Nephron (organoid): ENCODE results near the gene MACC1.
A peak's percentile ranks its signal among the peaks of the same experiment; 100 is the strongest.

Experiments
- H3K27ac Mint-ChIP-seq, 3 experiments: 2 replicates each; pipeline ENCODE4 v1.8.0; 2020; ENCODE audit warnings: mixed read lengths in 3 of 3, mild to moderate bottlenecking in 2 of 3, moderate library complexity in 1 of 3
- H3K27me3 Mint-ChIP-seq: 2 replicates; pipeline ENCODE4 v1.8.0; 2021; ENCODE audit warnings: low read depth, mild to moderate bottlenecking, moderate library complexity, mixed read lengths
- H3K36me3 Mint-ChIP-seq: 2 replicates; pipeline ENCODE4 v1.8.0; 2020; ENCODE audit warnings: low read depth, mixed read lengths
- H3K4me1 Mint-ChIP-seq: 2 replicates; pipeline ENCODE4 v1.8.0; 2020; ENCODE audit warnings: mixed read lengths
- H3K4me3 Mint-ChIP-seq, 3 experiments: 2 replicates each; pipeline ENCODE4 v1.8.0; 2020; ENCODE audit warnings: mild to moderate bottlenecking in 3 of 3, mixed read lengths in 3 of 3, moderate library complexity in 2 of 3
- H3K9me3 Mint-ChIP-seq: 2 replicates; pipeline ENCODE4 v1.8.0; 2020; ENCODE audit warnings: mixed read lengths
- CTCF ChIP-seq, 3 experiments: fragments of 200-600 bp; sonication (generic); IDR thresholded peaks; one replicate each; pipeline ENCODE4 v1.5.0; 2021; ENCODE audit warnings: antibody characterized with exemption in 3 of 3; ENCODE audit not compliant: unreplicated experiment in 3 of 3

The MACC1 gene

DNA sequence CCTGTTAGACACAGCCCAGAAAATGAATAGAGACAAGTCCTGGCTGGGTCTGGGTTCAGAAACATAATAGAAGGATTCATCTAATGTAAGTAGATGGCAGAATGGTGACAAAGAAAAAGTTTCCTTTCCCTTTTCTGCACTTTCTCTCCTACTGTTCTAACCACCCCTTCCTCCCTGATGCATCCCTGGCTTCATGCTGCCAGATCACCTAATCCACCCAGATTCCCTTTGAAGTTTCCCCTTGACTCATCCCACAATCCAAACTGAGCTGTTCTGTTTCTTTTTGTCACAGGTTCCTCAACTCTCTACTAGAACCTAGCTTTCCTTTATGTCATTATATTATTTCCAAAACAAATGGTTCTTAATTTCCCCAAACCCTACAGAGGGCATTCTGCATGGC, 1.1 kb upstream of the MACC1 start:
- H3K9me3 Mint-ChIP-seq: peaks cover 4% of the 10 kb centered on the region
- no peaks in the 10 kb centered on the region for H3K4me1 Mint-ChIP-seq
- H3K27me3 Mint-ChIP-seq: no peaks in the 10 kb centered on the region
- H3K27ac Mint-ChIP-seq: peak overlapping the region; percentile 86 to 97 (median 88)
- TF ChIP-seq CTCF (IDR thresholded peaks at IDR 0.05; ENCODE audit: unreplicated experiment in 3 of 3): no peak
- H3K36me3 Mint-ChIP-seq: no peaks in the 10 kb centered on the region
- no peak overlapping the region for H3K4me3 Mint-ChIP-seq

DNA sequence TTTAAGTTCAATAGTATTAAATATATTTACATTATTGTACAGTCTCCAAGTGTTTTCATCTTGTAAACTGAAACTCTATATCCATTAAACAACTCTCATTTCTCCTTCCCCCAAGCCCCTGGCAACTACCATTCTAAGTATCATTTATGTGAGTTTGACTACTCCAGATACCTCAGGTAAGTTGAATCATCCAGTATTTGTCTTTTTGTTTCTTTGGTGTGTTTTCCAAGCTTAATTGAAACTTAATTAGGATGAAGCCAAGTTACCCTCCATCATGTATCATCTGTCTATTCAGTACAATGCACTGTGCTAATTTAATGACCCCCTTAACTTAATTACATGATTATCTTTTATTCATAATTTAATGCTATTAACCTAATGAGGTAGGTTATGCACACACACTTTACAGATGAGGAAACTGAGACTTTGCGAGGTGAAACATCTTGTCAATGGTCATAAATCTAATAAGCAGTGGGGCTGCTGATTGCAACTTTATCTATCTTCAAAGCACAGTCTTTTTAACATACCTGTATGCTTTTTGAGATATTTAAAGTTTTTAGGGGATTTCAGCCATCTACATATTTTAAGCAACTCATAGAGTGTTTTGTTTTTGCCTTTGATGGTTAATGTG, 663 bp downstream of the MACC1 start:
- Mint-ChIP-seq H3K27ac (peak overlapping the region in 1 of 3 experiments; percentile 41), H3K9me3 (peaks cover 4% of the 10 kb centered on the region), H3K4me1 (no peaks in the 10 kb centered on the region), H3K4me3 (peak overlapping the region; percentile 24 to 62 (median 45)), H3K36me3 (no peaks in the 10 kb centered on the region), H3K27me3 (peaks cover 3% of the 10 kb centered on the region)
- TF ChIP-seq CTCF (IDR thresholded peaks at IDR 0.05; ENCODE audit: unreplicated experiment in 3 of 3): no peak

DNA sequence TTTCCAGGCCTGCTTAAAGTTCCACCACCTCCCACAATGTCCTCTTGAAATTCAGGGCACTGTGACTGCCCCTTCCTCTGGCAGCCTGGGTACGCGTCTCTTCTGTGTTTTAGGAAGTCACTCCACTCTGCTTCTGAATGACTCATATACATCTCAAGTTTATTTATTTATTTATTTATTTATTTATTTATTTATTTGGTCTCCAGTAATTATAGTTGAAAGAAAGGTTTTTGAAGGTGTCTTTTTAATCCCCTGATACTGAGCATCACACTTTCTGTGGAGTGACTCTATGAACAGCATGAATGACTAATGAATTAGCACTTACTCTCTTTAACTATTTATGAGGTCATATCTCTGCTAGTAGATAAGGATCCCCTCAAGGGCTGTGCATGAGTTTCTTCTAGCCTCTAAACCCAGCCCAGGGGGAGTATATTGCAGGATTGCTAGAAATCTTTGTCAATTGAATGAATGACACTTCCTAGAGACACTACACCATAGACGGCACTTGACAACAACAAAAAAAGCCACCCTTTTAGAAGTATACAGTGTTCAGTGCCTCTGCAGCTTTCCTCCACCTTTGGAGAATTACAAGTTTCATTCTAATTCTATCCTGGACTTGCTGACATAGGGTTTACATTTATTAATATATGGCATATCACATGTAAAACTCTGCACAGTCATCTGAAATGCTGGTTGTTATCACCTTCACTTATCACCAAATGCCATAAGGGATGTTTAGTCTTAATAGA, 2.1 kb downstream of the MACC1 start:
- Mint-ChIP-seq H3K4me1 (no peaks in the 10 kb centered on the region), H3K27me3 (peaks cover 3% of the 10 kb centered on the region), H3K4me3 (peak overlapping the region in 1 of 3 experiments; percentile 53), H3K36me3 (no peaks in the 10 kb centered on the region), H3K27ac (no peak overlapping the region), H3K9me3 (peaks cover 4% of the 10 kb centered on the region)
- TF ChIP-seq CTCF (IDR thresholded peaks at IDR 0.05; ENCODE audit: unreplicated experiment in 3 of 3): no peak

DNA sequence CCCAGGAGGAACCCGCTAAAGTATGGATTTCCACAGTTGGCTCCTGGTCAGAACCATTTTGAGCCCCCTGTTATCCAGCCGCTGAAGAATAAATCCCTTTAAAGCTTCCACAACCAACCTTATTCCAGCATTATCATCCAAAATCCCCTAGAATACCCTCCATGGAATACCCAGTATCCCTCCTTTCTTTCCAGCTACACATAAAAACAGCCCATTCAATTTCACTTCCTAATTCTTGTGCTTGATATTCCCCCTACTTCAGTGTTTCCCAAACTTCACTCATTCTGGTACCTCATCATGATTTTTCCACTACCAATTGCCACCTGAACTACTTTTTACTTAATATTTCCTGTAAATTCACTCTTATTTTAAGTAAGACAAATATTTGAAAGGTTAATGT, 3.1 kb downstream of the MACC1 start:
- no peak overlapping the region for H3K4me3 Mint-ChIP-seq
- H3K27ac Mint-ChIP-seq: no peak overlapping the region
- no peaks in the 10 kb centered on the region for H3K4me1 Mint-ChIP-seq
- H3K36me3 Mint-ChIP-seq: no peaks in the 10 kb centered on the region
- TF ChIP-seq CTCF (IDR thresholded peaks at IDR 0.05; ENCODE audit: unreplicated experiment in 3 of 3): no peak
- H3K9me3 Mint-ChIP-seq: peaks cover 10% of the 10 kb centered on the region
- peaks cover 3% of the 10 kb centered on the region for H3K27me3 Mint-ChIP-seq

GRCh38 chr7:20213378-20213777, 3.8 kb downstream of the MACC1 start:
- no peak for TF ChIP-seq CTCF (IDR thresholded peaks at IDR 0.05; ENCODE audit: unreplicated experiment in 3 of 3)
- H3K36me3 Mint-ChIP-seq: peaks cover 1% of the 10 kb centered on the region
- no peaks in the 10 kb centered on the region for H3K4me1 Mint-ChIP-seq
- no peak overlapping the region for H3K27ac Mint-ChIP-seq
- peaks cover 11% of the 10 kb centered on the region for H3K9me3 Mint-ChIP-seq
- H3K4me3 Mint-ChIP-seq: no peak overlapping the region
- H3K27me3 Mint-ChIP-seq: peaks cover 3% of the 10 kb centered on the region

DNA sequence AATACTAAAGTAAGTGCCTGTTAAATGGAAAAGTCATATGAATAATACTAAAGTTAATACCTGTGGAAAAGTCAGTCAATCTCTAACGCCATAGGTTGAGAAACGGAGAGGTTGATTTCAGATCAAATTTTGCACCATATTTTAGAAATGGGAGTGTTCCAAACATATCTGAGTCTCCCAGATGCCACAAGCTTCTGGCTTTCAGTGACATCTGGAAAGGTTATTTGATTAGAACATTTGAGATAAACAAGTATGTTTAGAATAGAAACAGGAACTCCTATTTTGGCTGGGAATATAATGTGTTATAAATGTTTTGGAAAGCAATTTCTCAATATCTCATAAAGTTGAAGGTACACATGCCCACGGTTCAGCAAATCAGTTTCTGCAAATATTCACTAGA, 5.8 kb downstream of the MACC1 start:
- Mint-ChIP-seq H3K27me3 (peaks cover 3% of the 10 kb centered on the region), H3K36me3 (peaks cover 6% of the 10 kb centered on the region), H3K27ac (no peak overlapping the region), H3K4me3 (no peak overlapping the region), H3K9me3 (peaks cover 18% of the 10 kb centered on the region), H3K4me1 (no peaks in the 10 kb centered on the region)
- TF ChIP-seq CTCF (IDR thresholded peaks at IDR 0.05; ENCODE audit: unreplicated experiment in 3 of 3): no peak
